Chondrocyte (in vitro differentiated cells): ENCODE results near the gene SCN8A. TPM values are rescaled to one million over a fixed set of nuclear protein-coding genes. Genes with fewer than 3 reads are reported as not detected.
"Not testable (repeated sequence)": the region's sequence is repeated elsewhere in the genome, so short reads cannot be mapped to it uniquely, and the experiment has no call there.

Experiments used
- DNase-seq: peaks from one replicate; pipeline ENCODE4 v3.0.0; 2021; ENCODE audit warnings: mixed read lengths, low spot score
- H3K27ac Mint-ChIP-seq: one replicate; pipeline ENCODE4 v1.8.0; 2021; ENCODE audit warnings: mild to moderate bottlenecking, moderate library complexity, mixed read lengths; ENCODE audit not compliant: unreplicated experiment
- H3K27me3 Mint-ChIP-seq: 2 replicates; pipeline ENCODE4 v1.8.0; 2021; ENCODE audit warnings: low read depth, mixed read lengths
- H3K36me3 Mint-ChIP-seq: 2 replicates; pipeline ENCODE4 v1.8.0; 2021; ENCODE audit warnings: low read depth, mixed read lengths
- H3K4me1 Mint-ChIP-seq: 2 replicates; pipeline ENCODE4 v1.8.0; 2021; ENCODE audit warnings: low read depth, mild to moderate bottlenecking, mixed read lengths
- H3K4me3 Mint-ChIP-seq: one replicate; pipeline ENCODE4 v1.8.0; 2021; ENCODE audit warnings: mild to moderate bottlenecking, moderate library complexity, mixed read lengths; ENCODE audit not compliant: unreplicated experiment
- H3K9me3 Mint-ChIP-seq: 2 replicates; pipeline ENCODE4 v1.8.0; 2021; ENCODE audit warnings: low read depth, mixed read lengths
- total RNA-seq: library from RNA; stranded (reverse); gene quantifications from 3 replicates; pipeline ENCODE4 v1.2.1, GENCODE V29; 2021
- TF ChIP-seq, protein P1 (sequence below): fragments of 200-600 bp; sonication (generic); IDR thresholded peaks from 2 replicates; pipeline ENCODE4 v1.5.0; 2021; ENCODE audit warnings: antibody characterized with exemption, mild to moderate bottlenecking, moderate library complexity

Gene SCN8A
- total RNA-seq, 1 donor from 2014 or later = 4.4 TPM

DNA sequence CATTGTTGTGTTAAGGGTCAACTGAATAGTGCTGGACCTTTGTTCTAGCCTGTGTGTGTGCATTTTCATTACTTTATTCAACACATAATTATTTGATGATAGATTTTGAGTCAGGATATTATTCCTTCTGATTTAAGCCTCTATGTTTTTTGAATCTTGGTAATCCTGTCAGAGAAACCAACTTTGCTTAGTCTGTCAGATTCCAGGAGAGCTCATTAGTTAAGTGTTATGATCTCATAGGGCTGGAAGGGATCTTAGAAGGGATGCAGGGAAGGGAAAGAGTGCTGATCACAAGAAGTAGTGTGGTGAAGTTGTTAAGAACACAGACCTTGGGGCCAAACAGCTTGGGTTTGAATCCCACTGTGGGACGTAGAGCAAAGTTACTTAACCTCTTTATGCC, 52.9 kb downstream of the SCN8A start:
- no peak overlapping the region for H3K27ac Mint-ChIP-seq
- H3K36me3 Mint-ChIP-seq = peaks cover 3% of the 10 kb centered on the region
- no peaks in the 10 kb centered on the region for H3K27me3 Mint-ChIP-seq
- H3K4me3 Mint-ChIP-seq = no peak overlapping the region
- TF ChIP-seq, protein P1, sequence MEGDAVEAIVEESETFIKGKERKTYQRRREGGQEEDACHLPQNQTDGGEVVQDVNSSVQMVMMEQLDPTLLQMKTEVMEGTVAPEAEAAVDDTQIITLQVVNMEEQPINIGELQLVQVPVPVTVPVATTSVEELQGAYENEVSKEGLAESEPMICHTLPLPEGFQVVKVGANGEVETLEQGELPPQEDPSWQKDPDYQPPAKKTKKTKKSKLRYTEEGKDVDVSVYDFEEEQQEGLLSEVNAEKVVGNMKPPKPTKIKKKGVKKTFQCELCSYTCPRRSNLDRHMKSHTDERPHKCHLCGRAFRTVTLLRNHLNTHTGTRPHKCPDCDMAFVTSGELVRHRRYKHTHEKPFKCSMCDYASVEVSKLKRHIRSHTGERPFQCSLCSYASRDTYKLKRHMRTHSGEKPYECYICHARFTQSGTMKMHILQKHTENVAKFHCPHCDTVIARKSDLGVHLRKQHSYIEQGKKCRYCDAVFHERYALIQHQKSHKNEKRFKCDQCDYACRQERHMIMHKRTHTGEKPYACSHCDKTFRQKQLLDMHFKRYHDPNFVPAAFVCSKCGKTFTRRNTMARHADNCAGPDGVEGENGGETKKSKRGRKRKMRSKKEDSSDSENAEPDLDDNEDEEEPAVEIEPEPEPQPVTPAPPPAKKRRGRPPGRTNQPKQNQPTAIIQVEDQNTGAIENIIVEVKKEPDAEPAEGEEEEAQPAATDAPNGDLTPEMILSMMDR = no peak
- H3K4me1 Mint-ChIP-seq = peaks cover 3% of the 10 kb centered on the region
- H3K9me3 Mint-ChIP-seq = no peaks in the 10 kb centered on the region
- DNase-seq = no peak

DNA sequence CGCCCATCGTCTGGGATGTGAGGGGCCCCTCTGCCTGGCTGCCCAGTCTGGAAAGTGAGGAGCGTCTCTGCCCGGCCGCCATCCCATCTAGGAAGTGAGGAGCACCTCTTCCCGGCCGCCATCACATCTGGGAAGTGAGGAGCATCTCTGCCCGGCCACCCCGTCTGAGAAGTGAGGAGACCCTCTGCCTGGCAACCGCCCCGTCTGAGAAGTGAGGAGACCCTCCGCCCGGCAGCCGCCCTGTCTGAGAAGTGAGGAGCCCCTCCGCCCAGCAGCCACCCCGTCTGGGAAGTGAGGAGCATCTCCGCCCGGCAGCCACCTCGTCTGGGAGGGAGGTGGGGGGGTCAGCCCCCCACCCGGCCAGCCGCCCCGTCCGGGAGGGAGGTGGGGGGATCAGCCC, 53.7 kb downstream of the SCN8A start:
- H3K27me3 Mint-ChIP-seq, DNase-seq, H3K9me3 Mint-ChIP-seq, H3K4me1 Mint-ChIP-seq, H3K4me3 Mint-ChIP-seq, H3K36me3 Mint-ChIP-seq, H3K27ac Mint-ChIP-seq: not testable (repeated sequence)

DNA sequence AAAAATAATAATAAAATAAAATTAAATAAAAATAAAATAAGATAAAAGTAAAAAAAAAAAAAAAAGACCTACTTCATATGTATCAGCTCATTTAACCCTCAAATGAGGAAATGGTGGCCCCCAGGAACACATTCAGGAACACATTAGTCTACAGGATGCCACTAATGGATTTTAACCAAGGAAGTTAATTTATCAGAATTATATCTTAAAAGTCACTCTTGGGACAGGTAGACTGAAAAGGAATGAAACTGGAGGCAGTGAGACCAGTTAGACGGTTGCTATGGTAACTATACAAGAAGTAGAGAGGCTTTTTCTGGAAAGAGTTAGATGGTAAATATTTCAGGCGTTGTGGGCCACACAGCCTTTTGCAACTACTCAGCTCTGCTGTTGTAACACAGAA, 54.9 kb downstream of the SCN8A start:
- H3K36me3 Mint-ChIP-seq = peaks cover 7% of the 10 kb centered on the region
- H3K4me1 Mint-ChIP-seq = no peaks in the 10 kb centered on the region
- peaks cover 3% of the 10 kb centered on the region for H3K9me3 Mint-ChIP-seq

DNA sequence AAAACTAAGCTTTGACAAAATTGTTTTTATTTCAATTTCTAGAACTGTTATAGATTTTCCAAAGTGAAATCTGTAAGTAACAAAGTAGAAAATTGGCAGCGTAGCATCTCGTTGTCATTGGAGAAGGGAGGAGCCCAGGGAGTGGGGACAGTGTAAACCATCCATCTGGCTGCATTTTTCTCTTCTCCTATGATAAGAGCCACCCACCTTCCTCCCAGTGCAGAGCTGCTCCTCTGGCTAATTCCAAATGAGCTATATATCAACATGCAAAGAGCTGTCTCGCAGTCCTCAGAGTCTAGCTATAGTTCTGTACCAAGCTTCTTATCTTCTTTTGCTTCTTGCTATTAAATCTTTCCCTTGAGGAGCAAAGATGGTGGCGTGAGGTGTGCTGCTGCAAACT, 56.6 kb downstream of the SCN8A start:
- Mint-ChIP-seq H3K27me3 (no peaks in the 10 kb centered on the region), H3K9me3 (peaks cover 3% of the 10 kb centered on the region), H3K27ac (no peak overlapping the region), H3K4me1 (no peaks in the 10 kb centered on the region), H3K4me3 (no peak overlapping the region), H3K36me3 (peaks cover 7% of the 10 kb centered on the region)
- DNase-seq = no peak
- TF ChIP-seq, protein P1 = no peak

More for the DNA sequence above, 54.9 kb downstream of the SCN8A start:
- Mint-ChIP-seq H3K27me3 (no peaks in the 10 kb centered on the region), H3K4me3 (no peak overlapping the region), H3K27ac (no peak overlapping the region)
- no peak for DNase-seq
- TF ChIP-seq, protein P1 = no peak

DNA sequence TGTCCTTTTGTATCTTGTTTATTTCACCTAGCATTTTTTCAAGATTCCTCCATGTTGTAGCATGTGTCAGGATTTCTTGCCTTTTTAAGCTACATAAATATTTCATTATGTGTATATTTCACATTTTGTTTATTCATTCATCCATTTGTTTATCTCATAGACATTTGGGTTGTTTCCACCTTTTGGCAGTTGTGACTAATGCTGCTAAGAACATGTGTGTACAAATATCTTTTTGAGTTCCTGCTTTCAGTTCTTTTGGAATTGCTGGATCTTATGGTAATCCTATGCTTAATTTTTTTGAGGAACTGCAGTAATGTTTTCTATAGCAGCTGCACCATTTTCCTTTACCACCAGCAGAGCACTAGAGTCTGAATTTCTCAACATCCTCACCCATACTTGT, 62.4 kb downstream of the SCN8A start:
- DNase-seq = no peak
- H3K27me3 Mint-ChIP-seq = no peaks in the 10 kb centered on the region

DNA sequence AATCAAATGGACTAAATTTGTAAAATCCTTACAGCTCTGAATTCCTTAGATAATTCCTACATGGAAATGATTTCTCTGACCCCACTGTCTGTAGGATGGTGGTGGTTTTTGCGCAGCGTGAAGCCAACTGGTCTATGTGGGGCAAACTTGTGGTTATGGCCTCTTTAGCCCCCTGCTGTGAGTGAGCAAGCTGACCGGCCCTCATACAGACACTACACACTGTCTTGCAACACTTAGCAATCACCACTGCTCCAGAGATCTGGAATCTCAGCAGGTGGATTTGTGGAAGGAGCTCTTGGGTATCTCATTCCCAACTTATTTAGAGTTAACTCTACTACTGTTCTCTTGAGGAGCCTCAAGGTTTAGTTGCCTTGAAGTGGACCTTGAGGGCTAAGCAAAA, 70.2 kb downstream of the SCN8A start:
- H3K36me3 Mint-ChIP-seq = no peaks in the 10 kb centered on the region
- H3K4me3 Mint-ChIP-seq = no peak overlapping the region
- no peak overlapping the region for H3K27ac Mint-ChIP-seq
- H3K27me3 Mint-ChIP-seq = no peaks in the 10 kb centered on the region
- TF ChIP-seq, protein P1 = no peak
- no peak for DNase-seq
- H3K9me3 Mint-ChIP-seq = peaks cover 15% of the 10 kb centered on the region
- H3K4me1 Mint-ChIP-seq = peaks cover 4% of the 10 kb centered on the region

More for the DNA sequence above, 62.4 kb downstream of the SCN8A start:
- TF ChIP-seq, protein P1 = no peak
- H3K4me1 Mint-ChIP-seq = no peaks in the 10 kb centered on the region
- no peak overlapping the region for H3K27ac Mint-ChIP-seq
- peaks cover 18% of the 10 kb centered on the region for H3K9me3 Mint-ChIP-seq
- no peak overlapping the region for H3K4me3 Mint-ChIP-seq
- peaks cover 3% of the 10 kb centered on the region for H3K36me3 Mint-ChIP-seq
